GM12875 (cell line): ENCODE results near the gene CTDSPL2.

Experiments
- H3K4me3 ChIP-seq: one replicate; pipeline ENCODE4 v1.5.1; 2011; ENCODE audit warnings: low read depth, low read length, control low read depth
- TF ChIP-seq, protein P1 (sequence below): IDR thresholded peaks from 2 replicates; pipeline ENCODE4 v1.5.1; 2011; ENCODE audit warnings: low read depth, mild to moderate bottlenecking, control low read depth, inconsistent platforms, low read length, moderate library complexity, borderline replicate concordance; ENCODE audit not compliant: insufficient read depth

Gene CTDSPL2

DNA sequence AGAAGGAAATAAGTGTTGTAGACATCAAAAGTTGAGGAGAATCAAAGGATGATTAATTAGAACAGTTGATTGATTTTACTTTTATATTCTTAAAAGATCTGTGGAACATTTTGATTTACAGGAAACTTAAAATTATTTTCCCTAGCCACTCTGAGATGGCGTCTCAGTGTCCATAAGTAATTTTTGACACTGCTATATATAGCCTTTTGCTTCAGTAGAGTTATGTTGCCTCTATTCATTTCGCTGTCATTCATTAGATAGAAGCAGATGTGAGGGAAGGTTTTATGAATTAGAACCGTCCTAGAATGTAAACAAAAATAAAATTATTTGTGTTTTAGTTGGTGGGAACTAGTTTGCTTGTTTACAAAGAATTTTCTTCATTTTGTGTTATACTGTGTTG, 58.5 kb downstream of the CTDSPL2 start:
- TF ChIP-seq, protein P1, sequence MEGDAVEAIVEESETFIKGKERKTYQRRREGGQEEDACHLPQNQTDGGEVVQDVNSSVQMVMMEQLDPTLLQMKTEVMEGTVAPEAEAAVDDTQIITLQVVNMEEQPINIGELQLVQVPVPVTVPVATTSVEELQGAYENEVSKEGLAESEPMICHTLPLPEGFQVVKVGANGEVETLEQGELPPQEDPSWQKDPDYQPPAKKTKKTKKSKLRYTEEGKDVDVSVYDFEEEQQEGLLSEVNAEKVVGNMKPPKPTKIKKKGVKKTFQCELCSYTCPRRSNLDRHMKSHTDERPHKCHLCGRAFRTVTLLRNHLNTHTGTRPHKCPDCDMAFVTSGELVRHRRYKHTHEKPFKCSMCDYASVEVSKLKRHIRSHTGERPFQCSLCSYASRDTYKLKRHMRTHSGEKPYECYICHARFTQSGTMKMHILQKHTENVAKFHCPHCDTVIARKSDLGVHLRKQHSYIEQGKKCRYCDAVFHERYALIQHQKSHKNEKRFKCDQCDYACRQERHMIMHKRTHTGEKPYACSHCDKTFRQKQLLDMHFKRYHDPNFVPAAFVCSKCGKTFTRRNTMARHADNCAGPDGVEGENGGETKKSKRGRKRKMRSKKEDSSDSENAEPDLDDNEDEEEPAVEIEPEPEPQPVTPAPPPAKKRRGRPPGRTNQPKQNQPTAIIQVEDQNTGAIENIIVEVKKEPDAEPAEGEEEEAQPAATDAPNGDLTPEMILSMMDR, result no peak

DNA sequence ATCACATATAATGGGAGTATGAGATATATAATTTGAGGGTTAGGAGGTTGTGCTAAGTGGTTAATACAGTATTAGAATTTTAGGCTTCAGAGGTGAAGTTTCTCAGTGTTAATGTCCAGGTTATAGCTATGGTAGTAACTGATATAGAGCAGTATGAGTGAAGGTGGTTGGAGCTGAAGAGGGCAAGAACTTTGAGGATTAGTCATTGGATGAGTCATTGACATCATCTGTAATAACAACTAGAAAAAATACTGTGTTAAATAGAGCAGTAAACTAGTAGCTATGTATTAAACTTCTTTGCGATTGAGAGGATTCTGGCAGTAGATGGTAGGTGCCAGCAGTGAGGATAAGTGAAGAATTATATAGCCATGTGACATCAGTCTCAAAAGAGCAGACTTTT, 62.0 kb downstream of the CTDSPL2 start:
- no peak overlapping the region for H3K4me3 ChIP-seq

More for the DNA sequence above, 58.5 kb downstream of the CTDSPL2 start:
- no peak overlapping the region for H3K4me3 ChIP-seq

DNA sequence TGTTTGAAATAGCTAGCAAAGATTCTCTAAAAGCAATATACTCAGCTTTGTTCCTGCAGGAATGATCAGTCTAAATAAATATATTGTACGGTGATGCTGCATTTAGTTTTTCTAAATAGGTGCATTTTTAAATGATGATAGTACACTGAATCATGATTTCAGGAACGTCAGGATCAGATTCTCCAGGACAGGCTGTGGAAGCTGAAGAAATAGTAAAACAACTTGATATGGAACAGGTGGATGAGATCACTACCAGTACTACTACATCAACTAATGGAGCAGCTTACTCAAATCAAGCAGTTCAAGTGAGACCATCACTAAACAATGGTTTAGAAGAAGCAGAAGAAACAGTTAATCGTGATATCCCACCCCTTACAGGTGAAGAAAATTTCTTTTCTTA, 63.2 kb downstream of the CTDSPL2 start:
- TF ChIP-seq, protein P1, result no peak
- no peak overlapping the region for H3K4me3 ChIP-seq

More for the DNA sequence above, 62.0 kb downstream of the CTDSPL2 start:
- TF ChIP-seq, protein P1, result no peak

DNA sequence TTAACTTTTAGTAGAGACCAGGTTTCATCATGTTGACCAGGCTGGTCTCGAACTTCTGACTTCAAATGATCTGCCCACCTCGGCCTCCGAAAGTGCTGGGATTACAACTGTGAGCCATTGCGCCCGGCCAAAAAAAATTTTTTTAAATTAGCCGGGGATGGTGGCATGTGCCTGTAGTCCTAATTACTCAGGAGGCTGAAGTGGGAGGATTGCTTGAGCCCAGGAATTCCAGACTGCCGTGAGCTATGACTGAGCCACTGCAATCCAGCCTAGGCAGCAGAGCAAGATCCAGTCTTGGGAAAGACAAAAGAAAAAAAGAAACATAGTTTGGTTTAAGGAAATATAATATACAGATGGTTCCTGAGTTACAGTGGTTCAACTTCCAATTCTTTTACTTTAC, 64.6 kb downstream of the CTDSPL2 start:
- no peak overlapping the region for H3K4me3 ChIP-seq
- TF ChIP-seq, protein P1, result no peak

DNA sequence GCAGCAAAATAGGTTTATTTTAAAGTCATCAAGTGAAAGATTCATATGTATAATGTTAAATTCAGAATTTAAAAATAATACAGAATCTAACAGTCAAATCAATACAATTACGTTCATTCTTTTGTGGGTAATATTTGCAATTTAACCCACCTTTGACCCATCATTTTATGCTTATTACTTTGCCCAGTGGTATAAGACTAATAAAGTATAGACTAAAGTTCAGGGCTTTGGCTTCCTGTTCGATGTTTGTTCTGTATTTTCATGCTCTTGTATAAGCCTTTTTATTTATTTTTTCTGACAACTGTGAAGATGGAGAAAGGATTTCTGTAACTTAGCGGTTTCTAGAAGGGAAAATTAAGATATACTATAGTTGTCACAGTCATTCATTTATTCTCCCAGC, 65.2 kb downstream of the CTDSPL2 start:
- H3K4me3 ChIP-seq, result no peak overlapping the region
- TF ChIP-seq, protein P1, result no peak

DNA sequence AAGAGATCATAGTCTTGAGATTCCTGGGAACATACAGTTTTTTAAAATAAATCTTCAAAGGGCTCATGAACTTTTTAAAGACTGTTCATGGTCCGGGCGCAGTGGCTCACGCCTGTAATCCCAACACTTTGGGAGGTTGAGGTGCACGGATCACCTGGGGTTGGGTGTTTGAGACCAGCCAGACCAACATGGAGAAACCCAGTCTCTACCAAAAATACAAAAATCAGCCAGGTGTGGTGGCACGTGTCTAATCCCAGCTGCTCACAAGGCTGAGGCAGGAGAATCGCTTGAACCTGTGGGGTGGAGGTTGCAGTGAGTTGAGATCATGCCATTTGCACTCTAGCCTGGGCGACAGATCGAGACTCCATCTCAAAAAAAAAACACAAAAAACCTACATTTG, 68.1 kb downstream of the CTDSPL2 start:
- TF ChIP-seq, protein P1, result no peak
- H3K4me3 ChIP-seq, result no peak overlapping the region

DNA sequence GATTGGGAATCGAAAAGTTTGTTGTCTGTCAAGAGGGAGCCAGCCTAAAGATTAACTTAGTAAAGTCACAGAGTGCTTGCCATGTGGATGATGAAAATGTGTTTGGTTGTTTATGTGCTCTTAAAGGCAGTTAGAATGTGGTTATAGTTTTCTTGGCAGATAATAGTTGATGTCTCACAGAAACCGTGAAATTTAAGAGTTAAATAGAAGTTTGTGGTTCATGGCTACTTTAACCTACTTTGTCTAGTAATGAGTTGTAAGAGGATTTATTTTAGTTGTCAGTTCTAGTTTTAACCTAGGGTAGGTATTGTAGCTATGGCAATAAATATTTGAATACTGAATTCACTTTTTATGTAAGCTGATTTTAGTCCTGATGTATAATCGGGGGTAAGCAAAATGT, 73.1 kb downstream of the CTDSPL2 start:
- TF ChIP-seq, protein P1, result no peak
- H3K4me3 ChIP-seq, result no peak overlapping the region
